T-helper 2 cell (primary cell): Measurements from ENCODE around the gene CFAP91.

Source experiments
- DNase-seq, 5 experiments: peaks; one replicate each; pipeline versions ENCODE4 v3.0.0 to v3.0.0-alpha.2; 2012 to 2022

Gene CFAP91

DNA sequence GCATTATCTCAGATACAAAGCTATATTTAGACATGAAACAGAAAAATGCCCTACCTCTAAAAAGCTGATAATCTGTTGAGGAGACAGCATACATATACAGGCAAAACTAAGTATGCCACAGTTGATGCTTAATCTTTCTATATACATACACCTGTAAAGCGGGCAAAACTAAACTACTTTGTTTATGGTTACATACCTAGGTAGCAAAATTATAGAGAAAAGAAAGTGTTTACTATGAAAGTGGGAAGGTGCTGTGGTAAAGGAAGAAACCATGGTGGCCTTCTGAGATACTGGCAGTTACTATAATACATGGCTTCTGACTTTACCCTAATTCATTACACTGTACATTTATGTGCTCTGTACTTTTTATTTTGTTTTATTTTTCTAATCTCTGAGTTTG is 43.1 kb downstream of the CFAP91 start:
- no peak for DNase-seq

DNA sequence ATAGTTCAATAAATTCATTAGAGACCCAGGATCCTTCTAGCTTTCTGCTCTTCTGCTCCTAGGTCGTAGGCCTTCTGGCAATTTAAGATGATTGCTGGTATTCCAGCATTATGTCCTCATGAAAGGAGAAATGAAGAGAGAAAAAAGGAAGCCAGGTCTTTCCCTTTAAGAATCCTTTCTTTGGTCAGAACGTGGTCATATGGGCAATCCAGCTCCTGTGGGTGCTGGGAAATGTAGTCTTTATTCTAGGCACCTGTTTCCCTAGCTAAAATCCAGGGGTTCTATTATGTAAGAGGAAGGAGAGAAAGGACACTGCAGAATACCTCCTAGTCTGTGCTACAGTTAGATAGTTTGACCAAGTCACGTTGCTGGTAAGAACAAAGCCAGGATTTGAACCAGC is 43.6 kb downstream of the CFAP91 start:
- DNase-seq = no peak

DNA sequence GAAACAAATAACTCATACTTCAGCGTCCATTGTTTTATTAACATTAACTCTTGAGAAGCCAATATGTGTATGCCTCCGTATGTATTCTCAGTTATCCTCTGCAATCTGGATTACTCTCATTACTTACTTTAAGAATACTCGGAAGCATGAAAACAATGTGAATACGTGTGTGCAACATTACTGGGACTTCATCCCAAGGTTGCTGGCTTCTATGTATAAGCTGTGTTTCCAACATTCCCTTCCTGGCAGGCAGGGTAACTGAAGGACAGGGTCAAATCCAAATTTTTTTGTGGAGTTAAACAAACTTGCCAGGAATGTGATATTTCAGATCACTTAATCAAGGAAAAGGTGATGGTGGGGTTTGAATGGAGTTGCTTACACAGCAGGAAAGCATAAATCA is 44.5 kb downstream of the CFAP91 start:
- DNase-seq = no peak

DNA sequence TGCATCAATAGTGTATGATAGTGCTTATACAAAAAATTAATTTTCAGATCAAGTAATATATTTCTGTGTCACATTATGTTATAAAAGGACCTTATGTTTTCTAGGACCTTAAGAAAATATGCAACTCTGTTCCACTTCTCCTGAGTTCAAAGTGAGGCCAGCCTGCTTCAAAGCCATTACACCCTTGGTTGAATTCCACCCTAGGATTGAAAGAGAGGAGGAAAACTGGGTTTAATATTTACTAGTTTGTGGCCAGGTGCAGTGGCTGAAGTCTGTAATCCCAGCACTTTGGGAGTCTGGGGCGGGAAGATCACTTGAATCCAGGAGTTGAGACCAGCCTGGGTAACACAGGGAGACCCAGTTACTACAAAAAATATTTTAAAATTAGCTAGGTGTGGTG is 46.2 kb downstream of the CFAP91 start:
- DNase-seq = no peak

DNA sequence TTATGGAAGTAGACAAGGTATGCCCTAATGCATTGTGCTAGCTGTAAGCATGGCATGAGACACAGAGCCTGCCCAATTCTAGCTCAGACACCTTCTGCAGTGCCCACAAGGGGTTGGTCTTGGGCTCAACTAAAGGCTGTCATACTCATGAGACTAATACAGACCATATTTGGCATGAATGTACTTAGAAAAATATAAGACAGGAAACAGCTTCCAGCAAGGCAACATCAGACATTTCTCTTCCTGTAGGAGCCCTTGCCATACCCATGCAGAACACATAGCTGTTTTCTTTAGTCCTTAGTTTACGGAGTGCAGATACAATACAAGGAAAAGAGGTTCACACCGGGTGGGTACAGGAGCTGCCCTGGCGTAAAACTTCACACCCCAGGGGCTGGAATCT is 48.6 kb downstream of the CFAP91 start:
- DNase-seq = no peak
